ENCODE data around the gene GPER1. TPM values are rescaled to one million over a fixed set of nuclear protein-coding genes. Genes with fewer than 3 reads are reported as not detected.
A peak's percentile ranks its signal among the peaks of the same experiment; 100 is the strongest.

Gene GPER1
- total and polyA plus RNA-seq, 8 donors: 5.1 to 11.6 (median 6.2) TPM

DNA sequence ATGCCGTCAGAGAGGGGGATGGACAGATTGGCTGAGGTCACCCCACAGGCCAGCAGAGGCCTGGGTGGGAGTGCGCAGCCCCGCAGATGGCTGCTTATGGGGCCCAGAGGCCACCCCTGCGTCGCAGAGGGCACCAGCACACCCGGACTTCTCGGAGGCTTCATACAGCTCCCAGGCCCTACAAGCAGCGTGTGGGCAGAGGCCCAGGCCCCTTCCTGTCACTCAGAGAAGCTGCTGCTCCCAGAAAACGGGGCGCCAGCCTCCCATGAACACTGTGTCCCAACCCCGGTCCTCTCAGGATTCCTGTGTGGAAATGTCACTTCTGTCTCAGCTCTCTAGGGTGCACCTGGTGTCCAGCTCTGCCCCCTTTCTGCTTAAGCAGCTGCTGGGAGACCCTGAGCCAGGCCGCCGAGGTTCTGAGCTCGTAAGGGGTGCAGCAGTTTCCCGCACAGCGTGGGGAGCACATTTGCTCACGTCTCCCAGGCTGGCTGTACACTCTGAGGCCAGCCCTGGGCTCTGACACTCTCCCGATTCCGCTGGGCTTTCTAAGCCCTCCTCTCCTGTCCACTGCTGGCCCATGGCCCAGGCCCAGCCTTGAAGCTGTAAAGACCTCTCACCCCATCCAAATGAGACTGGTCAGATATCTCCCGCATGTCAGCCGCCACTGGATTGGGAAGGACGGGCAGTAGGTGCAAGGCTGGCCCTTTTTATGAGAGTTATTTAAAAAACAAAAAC, 36.8 kb upstream of the GPER1 start:
- Histone ChIP-seq H3K9me3 (no peaks in the 10 kb centered on the region), H3K4me1 (peaks cover 14 to 82% of the 10 kb centered on the region in 2 donors), H3K36me3 (no peaks in the 10 kb centered on the region), H3K4me3 (no peak overlapping the region), H3K27me3 (peaks cover 0 to 20% of the 10 kb centered on the region in 2 donors), H3K27ac (peak overlapping the region in 1 of 2 donors; percentile 78)
- no peak for ATAC-seq
- TF ChIP-seq, protein P1, sequence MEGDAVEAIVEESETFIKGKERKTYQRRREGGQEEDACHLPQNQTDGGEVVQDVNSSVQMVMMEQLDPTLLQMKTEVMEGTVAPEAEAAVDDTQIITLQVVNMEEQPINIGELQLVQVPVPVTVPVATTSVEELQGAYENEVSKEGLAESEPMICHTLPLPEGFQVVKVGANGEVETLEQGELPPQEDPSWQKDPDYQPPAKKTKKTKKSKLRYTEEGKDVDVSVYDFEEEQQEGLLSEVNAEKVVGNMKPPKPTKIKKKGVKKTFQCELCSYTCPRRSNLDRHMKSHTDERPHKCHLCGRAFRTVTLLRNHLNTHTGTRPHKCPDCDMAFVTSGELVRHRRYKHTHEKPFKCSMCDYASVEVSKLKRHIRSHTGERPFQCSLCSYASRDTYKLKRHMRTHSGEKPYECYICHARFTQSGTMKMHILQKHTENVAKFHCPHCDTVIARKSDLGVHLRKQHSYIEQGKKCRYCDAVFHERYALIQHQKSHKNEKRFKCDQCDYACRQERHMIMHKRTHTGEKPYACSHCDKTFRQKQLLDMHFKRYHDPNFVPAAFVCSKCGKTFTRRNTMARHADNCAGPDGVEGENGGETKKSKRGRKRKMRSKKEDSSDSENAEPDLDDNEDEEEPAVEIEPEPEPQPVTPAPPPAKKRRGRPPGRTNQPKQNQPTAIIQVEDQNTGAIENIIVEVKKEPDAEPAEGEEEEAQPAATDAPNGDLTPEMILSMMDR (IDR thresholded peaks at IDR 0.05): no peak
- DNase-seq: peak in 1 of 4 donors; percentile 62
- intact Hi-C loops (cut with DNase I): no loop called here

DNA sequence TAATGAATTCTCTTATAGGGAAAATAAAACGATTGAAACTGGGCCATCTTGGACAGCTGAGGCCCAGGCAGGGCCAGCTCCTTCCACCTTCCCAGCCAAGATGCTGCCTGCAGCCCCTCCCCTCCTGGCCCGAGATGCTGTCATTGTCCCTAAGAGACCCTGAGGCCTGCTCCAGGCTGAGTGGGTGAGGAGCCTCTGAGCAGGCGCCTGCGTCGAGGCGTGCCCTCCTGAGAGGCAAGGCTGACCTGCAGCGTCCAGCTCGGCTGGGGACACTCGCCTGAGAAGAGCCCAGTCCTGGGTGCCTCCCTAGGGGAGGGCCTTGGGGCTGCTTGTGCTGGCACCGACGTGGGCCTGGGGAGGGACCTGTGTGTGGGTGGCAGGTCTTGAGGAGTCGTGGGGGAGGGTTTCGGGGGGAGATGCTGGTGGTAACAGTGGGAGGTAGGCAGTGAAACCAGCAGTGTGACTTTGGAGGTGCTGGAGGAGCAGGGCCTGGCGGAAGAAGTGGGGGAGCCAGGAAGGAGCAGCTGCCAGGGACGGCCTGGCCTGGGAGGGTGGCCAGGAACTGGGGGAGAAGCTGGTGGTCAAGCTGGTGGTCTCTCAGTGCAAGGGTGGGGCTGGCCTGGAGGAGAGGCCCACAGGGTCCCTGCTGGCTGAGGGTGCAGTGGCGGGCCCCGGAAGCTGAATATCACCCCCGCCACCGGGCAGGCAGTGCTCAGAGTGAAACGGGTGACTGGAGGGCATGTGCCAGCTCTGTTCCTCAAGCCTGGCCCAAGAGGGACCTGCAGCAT, 35.7 kb upstream of the GPER1 start:
- Histone ChIP-seq H3K27ac (peak overlapping the region; percentile 76 to 78), H3K36me3 (peaks cover 0 to 3% of the 10 kb centered on the region in 2 donors), H3K4me1 (peaks cover 14 to 81% of the 10 kb centered on the region in 2 donors), H3K4me3 (no peak overlapping the region), H3K27me3 (peaks cover 0 to 25% of the 10 kb centered on the region in 2 donors), H3K9me3 (no peaks in the 10 kb centered on the region)
- DNase-seq (peak in 2 of 4 donors; percentile 69 to 71), ATAC-seq (no peak)
- TF ChIP-seq, protein P1 (IDR thresholded peaks at IDR 0.05): no peak
- intact Hi-C loops (cut with DNase I): no loop called here

DNA sequence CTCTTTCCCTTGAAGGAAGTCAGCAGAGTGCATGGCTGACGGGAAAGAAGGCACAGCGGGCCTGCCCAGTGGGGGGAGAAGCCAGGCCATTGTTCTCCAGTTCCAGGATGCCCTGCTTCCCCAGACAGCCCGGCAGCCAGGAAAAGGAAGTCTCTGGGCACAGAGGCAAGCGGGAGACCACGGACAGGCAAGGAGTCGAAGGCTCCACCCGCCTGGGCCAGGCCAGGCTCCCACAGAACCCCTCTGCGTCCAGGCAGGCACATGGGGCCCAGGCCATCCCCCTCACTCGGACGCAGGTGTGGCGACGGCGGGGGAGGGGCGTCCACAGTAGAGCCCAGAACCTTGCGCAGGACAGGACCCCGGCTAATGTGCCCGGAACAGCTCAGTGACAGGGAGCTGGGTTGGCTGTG, 34.9 kb upstream of the GPER1 start:
- peaks cover 14 to 74% of the 10 kb centered on the region in 2 donors for H3K4me1 ChIP-seq
- peak overlapping the region; percentile 76 to 78 for H3K27ac ChIP-seq
- ATAC-seq (peak; percentile 2), DNase-seq (peak in 1 of 4 donors; percentile 65)
- TF ChIP-seq, protein P1 (IDR thresholded peaks at IDR 0.05): no peak
- H3K36me3 ChIP-seq: peaks cover 0 to 11% of the 10 kb centered on the region in 2 donors
- no peaks in the 10 kb centered on the region for H3K9me3 ChIP-seq
- H3K4me3 ChIP-seq: no peak overlapping the region
- intact Hi-C loops (cut with DNase I): no loop called here
- peaks cover 0 to 25% of the 10 kb centered on the region in 2 donors for H3K27me3 ChIP-seq

DNA sequence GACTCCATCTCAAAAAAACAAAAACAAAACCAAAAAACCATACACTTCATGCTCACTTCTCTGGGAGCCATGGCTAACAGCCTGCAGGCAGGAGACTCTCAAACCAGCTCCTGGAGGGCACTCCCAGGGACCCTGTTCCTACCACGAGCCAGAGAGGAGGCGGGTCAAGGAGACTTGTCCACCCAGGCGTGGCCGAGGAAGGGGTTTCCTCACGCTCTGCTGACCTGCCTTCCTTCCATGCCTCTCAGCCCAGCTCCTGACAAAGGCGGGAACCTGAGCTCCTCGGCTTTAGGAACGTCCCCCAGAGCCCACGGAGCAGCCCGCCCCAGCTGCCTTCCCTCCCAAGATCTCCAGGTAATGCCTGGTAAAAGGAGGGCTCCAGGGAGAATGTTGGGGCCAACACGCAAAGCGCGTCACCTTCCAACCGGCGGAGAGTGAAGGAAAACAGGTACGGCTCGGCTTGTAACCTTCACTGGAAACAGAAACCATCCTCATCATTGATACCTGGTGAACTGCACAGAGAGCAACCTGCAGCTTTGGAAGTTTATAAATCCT, 34.0 kb upstream of the GPER1 start:
- intact Hi-C loops (cut with DNase I): no loop called here
- peaks cover 0 to 14% of the 10 kb centered on the region in 2 donors for H3K36me3 ChIP-seq
- H3K9me3 ChIP-seq: no peaks in the 10 kb centered on the region
- no peak overlapping the region for H3K4me3 ChIP-seq
- TF ChIP-seq, protein P1 (IDR thresholded peaks at IDR 0.05): no peak
- ATAC-seq: no peak
- peaks cover 0 to 25% of the 10 kb centered on the region in 2 donors for H3K27me3 ChIP-seq
- peak in 1 of 4 donors; percentile 28 for DNase-seq
- peak overlapping the region; percentile 73 to 78 for H3K27ac ChIP-seq
- peaks cover 14 to 66% of the 10 kb centered on the region in 2 donors for H3K4me1 ChIP-seq

Measured in left lung (tissue), 10 donors.